ENCODE measurements around the gene MTR.

- TF ChIP-seq EZH2phosphoT487 (IDR thresholded peaks at IDR 0.05; ENCODE audit: insufficient read depth, low read depth), result no peak
- no peak for TF ChIP-seq EZH2 (IDR thresholded peaks at IDR 0.05; ENCODE audit: insufficient read depth, poor library complexity, severe bottlenecking)
Measured at GRCh38 chr1:236806634-236807033, 11.5 kb downstream of the MTR start.
